Muscle of back (tissue), 11 donors: ENCODE measurements around the gene IL1RAP. TPM values are rescaled to one million over a fixed set of nuclear protein-coding genes. Genes with fewer than 3 reads are reported as not detected.
A peak's percentile ranks its signal among the peaks of the same experiment; 100 is the strongest.

ENCODE experiments used
- DNase-seq, 3 donors: peaks; one replicate each; pipeline versions ENCODE4 v3.0.0 to v3.0.0-alpha.2; 2013
- polyA plus RNA-seq, 10 donors: library from polyadenylated mRNA; unstranded; fragments of 120-200 nt; gene quantifications; one replicate each; pipeline ENCODE4 v1.2.1, GENCODE V29; 2013; ENCODE audit not compliant: insufficient read length in 10 of 10

The IL1RAP gene
- polyA plus RNA-seq, 10 donors: 5.8 to 18.5 (median 9.3) TPM

GRCh38 chr3:190537146-190537545 lies 23.3 kb downstream of the IL1RAP start:
- DNase-seq: no peak

- no peak for DNase-seq
Measured at GRCh38 chr3:190538288-190538687, 24.4 kb downstream of the IL1RAP start.

DNA sequence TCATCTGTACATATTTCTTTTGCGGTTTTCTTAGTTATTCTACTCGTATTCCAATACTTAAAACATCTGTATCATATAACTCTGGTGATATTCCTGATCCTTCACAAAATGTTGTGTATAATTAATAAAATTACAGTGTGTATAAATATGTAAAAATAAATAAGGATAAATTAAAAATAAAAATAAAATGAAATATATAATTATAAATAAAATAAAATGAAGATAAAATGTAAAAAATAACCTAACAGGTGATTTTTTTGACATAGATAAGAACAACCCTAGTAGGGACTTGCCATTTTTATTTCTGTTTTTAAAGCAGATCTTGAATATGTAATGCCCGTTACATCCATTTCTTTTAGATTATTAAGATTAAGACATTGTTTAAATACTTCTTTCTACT lies 25.6 kb downstream of the IL1RAP start:
- no peak for DNase-seq

DNA sequence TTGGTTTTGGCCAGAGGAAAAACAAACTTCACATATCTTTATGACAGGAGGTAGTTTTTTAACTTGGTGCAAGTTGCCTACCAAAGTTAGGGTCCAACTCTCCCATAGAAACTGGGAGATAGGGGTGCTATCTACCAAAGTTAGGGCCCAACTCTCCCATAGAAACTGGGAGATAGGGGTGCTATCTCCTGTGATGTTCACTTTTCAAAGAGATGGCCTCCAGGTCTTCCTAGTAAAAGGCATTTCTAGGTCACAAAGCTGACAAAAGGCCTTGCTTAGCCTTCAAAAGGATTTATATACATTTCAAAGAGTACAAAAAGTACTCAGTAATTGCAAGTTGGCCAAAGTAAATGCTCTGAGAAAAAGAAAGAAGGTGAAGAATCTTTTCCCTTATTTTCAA lies 27.1 kb downstream of the IL1RAP start:
- no peak for DNase-seq

DNA sequence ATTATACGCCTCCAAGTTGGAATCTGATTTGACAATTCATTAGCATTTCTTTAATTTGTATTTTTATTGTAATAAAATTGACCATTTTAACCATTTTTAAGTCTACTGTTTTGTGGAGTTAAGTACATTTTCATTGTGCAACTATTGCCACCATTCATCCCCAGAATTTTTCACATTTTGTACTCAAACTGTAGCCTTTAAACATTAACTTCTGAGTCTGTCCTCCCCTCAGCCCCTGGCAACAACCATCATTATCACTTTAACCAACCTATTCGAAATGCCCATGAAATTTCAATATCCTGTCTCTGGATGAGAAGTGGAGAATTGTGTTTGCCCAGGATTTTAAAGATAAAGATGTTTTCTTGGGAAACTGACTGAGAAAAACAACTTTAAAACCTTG lies 27.7 kb downstream of the IL1RAP start:
- DNase-seq: no peak

DNA sequence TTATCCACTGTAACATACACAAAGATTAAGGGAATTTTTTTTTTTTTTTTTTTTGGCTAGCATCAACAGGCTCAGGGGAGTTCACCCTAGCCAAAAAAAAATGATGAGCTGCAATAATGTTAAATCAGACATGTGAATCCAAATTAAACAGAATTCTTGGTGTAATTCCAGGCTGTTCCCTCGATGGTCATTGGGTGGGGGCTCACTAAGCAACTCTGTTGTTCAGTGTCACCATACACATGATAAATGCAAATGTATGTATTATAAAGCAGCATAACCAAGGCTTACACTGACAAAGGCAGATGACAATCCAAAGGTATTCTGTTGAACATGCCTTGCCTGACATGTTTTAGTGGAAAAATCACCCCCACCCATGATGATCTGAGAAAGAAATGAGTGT lies 29.0 kb downstream of the IL1RAP start:
- DNase-seq: peak in 2 of 3 donors; percentile 63 to 90

- peak in 1 of 3 donors; percentile 48 for DNase-seq
Measured at GRCh38 chr3:190543671-190544070, 29.8 kb downstream of the IL1RAP start.

DNA sequence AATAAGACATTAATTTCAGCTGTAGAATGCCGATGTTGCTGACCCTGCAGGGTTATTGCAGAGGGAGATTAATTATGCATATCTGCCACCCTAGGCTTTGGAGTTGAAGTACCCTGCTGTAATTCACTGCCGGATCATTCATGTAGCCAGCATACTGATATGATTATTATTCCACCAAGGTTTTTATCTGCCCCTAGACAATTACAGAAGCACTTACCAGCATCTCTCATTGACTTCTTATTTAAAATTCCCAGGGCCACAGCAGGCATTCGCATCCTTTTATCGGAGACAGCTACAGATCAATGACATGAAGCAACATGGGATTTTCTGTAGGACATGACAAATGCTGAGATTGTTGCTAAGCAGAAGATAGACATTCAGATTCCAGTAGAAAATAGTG lies 31.3 kb downstream of the IL1RAP start:
- no peak for DNase-seq

DNA sequence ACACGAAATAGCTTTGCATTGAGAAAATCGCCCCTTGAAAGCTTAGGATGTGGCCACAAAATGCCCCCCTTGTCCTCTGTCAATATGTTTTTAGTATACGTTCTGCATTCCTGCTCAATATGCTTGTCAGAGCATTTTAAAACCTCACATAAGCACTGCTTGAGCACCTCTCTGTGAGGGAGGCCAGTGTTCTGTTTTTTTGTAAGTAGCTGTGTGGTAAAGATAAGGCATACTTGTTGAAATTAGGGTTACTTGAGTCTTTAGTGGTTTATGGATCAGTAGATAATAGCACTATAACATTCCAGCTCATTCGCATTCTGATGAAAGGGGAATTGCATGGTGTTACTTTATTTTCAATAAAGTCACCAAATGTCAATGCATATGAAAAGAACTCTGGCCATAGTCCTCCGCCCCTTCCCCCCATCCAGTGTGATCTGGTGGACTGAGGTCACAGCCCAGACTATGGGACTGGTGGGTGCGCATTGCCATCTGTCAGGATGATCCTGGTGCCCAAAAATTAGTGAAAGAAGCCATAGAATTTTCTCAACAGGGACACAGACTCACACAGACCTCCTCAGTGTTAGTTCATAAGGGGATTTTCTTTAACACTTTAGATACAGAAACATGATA lies 33.1 kb downstream of the IL1RAP start:
- no peak for DNase-seq

- no peak for DNase-seq
Measured at GRCh38 chr3:190548031-190548656, 34.3 kb downstream of the IL1RAP start.

DNA sequence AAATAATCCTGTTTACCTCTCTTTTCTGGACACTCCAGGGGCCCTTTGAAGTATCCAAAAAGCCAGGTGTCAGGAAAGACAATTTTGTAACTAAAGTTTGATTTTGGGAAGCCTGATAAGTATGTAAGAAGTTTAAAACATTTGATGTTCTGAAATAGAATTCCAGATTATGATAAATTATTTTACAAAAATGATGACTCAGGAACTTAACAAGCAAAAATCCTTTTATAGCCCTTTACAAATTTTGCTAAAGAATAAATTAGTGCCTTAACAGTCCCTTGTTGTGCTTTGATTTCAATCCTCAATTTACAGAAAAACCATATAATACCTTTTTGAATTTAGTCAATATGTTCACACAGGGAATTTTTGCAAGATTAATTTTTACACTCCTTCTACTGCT lies 38.1 kb downstream of the IL1RAP start:
- no peak for DNase-seq

DNA sequence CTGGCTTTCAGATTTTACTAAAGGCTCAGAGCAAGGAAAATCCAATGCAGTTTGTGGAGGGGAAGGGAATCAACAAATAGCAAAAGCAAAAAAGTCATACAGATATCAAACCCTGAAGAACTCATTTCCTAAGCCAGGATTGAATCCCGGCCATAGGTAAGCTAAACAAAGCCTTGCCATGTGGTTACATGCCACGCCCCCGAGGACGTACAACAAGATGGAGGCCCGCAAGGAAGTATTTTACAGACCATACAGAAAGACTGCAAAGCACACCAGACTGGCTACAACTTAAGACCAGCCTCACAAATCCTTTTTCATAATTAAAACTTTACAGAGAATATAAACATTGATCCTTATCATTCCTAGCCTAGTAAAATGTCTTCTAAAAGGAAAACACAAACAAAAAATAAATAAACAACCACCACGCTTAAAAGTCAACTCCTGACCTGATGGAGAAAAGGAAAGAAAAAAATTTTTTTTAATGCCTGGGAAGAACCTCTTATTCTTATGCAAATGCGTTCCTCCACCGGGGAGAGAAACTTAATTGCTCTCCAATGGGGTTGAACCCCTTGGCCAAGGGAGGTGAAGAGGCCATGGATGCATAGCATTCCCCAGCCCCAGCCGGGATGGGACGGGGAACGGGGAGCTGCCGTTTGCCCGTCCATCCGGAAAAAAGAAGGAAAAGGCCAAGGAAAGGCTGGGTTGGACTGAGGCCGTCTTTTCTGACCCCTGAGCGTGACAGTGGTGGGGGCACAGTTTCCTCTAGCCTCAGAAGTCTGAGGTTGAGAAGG lies 39.3 kb downstream of the IL1RAP start:
- DNase-seq: no peak

DNA sequence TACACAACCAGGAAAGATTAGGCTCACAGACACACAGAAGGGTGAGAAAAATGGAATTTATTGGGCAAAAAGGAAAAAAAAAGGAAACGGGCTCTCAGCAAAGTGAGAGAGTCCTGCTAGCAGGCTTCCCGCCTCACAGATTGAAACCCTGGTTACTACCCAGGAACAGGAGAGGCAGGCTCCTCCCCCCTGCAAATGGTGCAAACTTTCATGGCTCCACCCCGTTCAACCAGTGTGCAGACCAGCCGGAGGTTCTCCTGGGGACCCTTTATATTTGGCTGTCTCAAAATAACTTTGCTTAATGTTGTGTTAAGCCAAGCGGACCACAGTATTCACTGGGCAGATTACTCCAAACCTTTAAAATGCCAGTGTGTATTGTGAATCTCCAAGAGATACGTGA lies 40.3 kb downstream of the IL1RAP start:
- DNase-seq: no peak

GRCh38 chr3:190556351-190556750 lies 42.5 kb downstream of the IL1RAP start:
- DNase-seq: no peak

DNA sequence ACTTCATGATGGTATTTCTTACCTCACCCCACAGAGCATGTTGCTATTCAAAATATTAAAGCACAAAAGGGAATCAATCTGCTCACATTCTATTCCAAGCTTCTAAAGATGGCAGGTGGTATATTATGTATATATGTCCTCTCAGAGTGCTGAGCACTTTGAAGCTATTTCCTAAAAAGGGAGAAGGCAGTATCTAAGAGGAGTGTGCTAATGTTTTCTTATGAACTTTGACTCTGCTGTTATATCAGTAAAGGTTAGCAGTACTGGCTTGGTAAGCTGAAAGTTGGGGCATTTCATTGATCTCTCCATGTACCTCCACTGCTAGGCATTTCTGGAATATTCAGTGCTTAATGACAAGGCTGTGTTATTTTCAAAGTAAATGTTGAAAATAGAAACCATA lies 43.4 kb downstream of the IL1RAP start:
- DNase-seq: no peak

- no peak for DNase-seq
Measured at GRCh38 chr3:190558316-190558715, 44.4 kb downstream of the IL1RAP start.

DNA sequence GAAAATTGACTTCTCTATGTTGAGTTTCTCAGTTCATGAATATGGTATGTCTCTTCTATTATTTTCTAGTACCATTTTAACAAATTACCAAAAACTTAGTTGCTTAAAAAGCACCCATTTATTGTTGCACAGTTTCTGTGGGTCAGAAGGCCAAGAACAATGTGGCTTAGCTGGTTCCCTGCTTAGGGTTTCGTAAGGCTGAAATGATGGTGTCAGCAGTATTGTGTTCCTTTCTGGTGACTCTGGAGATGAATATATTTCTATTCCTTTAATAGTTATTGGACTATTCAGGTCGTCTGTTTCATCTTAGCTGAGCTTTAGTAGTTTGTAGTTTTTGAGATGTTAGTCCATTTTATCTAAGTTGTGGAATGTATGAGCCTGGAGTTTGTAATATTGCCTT lies 44.9 kb downstream of the IL1RAP start:
- no peak for DNase-seq

DNA sequence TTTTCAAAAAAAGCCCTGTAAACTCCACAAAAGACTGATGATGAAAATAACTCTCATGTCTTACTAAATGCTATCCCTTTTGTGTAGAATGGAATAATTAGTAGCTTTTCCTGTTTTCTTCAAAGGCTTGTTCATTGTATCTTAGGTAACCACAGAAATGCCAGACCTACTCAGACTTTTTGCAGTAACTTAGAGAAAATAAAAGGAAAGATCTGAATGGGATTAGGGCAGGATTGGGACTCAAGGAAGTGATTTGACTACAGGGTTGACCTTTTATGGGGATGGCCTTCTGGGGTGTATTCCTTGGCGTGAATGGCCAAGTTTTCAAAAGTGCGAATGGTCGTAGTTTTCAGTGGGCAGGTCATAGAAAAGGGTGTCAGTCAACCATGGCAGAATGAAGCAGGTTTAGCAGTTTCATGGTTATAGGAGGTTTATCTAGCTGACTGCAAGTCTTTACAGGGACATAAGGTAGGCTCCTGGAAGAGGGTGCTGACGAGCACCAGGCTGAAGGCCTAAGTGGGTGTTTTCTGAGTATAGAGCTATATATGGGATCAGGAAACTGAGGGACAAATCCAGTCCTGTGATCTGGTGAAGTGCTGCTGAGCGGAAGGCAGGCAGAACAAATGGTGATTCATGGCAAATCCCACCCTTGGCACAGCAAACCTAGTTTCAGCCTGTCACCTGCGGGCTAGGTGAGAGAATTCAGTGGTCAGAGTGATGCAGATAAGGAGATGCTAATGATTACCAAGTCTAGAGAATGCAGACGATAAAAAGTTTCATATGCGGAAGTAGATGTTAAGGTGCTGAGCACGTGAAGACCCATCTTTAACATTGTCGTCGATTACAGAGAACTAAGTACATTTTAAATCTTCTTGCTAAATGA lies 46.4 kb downstream of the IL1RAP start:
- no peak for DNase-seq

- DNase-seq: no peak
Measured at GRCh38 chr3:190562866-190563510, 49.1 kb downstream of the IL1RAP start.

- no peak for DNase-seq
Measured at GRCh38 chr3:190564175-190564574, 50.3 kb downstream of the IL1RAP start.
